Spleen (tissue), 7 donors: ENCODE results near the gene NADK2.

Experiments
- CTCF ChIP-seq, 11 experiments: fragments of 200-600 bp in 7 of 11; fragments of 450-650 bp in 4 of 11; sonication (generic) in 4 of 11; IDR thresholded peaks in 8 of 11; conservative IDR thresholded peaks in 3 of 11; 1 replicate in 7 of 11; 2 replicates in 4 of 11; pipeline versions ENCODE4 v1.4.0 to v1.8.0; 2016 to 2021; ENCODE audit warnings: antibody characterized with exemption in 11 of 11, inconsistent platforms in 4 of 11, mild to moderate bottlenecking in 1 of 11
- POLR2A ChIP-seq, 3 donors: fragments of 450-650 bp; IDR thresholded peaks; one replicate each; pipeline ENCODE4 v1.5.1; 2017; ENCODE audit warnings: antibody characterized with exemption in 3 of 3, mild to moderate bottlenecking in 1 of 3
- donor health status: DM: no; HTN: no; CAD: no; lungs with moderate emphysema.
- donor health status: DM: no; HTN: no; CAD: no.
- donor health status: DM: no; HTN: no; CAD: no.

DNA sequence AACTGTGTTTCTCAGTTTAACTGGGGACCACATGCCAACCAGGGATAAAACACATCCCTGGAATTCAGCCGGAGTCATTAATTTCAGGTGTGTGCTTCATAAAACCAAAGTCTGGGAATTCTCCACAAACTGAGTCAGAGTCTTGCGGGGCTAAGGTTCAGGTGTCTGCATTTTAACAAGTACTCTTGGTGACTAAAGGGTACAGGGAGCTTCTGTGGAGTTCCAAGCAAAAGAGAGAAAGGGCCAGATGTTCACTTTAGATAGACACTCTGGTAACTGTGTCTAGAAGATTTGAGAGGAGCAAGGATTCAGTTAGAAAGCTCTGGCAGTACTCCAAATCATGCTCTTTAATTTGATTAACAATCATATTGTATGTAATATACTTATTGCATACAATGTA, 4.0 kb downstream of the NADK2 start:
- TF ChIP-seq CTCF (IDR thresholded peaks at IDR 0.05 in 8 of 11, conservative IDR thresholded peaks at IDR 0.05 in 3 of 11) (no peak), POLR2A (IDR thresholded peaks at IDR 0.05) (no peak)
